ENCODE measurements around the gene EPSTI1. TPM values are rescaled to one million over a fixed set of nuclear protein-coding genes. Genes with fewer than 3 reads are reported as not detected.
A peak's percentile ranks its signal among the peaks of the same experiment; 100 is the strongest.

EPSTI1 gene
- polyA plus RNA-seq, 1 donor from 2014 or later, result not detected

- no peak overlapping the region for H3K9ac ChIP-seq (ENCODE audit: low read length)
- no peak for TF ChIP-seq MXI1 (conservative IDR thresholded peaks at IDR 0.05; ENCODE audit: poor library complexity, severe bottlenecking)
- peak; percentile 18 for TF ChIP-seq SMC3 (conservative IDR thresholded peaks at IDR 0.05; ENCODE audit: poor library complexity)
- no peaks in the 10 kb centered on the region for H3K79me2 ChIP-seq (replicated peaks; ENCODE audit: insufficient read depth, low read length)
- H3F3A ChIP-seq (ENCODE audit: insufficient read depth, low read length, poor library complexity, severe bottlenecking), result no peaks in the 10 kb centered on the region
- H2AFZ ChIP-seq (ENCODE audit: low read depth, low read length), result no peak overlapping the region
- no peaks in the 10 kb centered on the region for H3K36me3 ChIP-seq (ENCODE audit: insufficient read depth, low read length)
- peak overlapping the region; percentile 28 for H3K27ac ChIP-seq (ENCODE audit: low read length)
- H3K4me3 ChIP-seq (ENCODE audit: low read length), result peak overlapping the region; percentile 36
- no peaks in the 10 kb centered on the region for H3K9me3 ChIP-seq (ENCODE audit: low read length)
- no peaks in the 10 kb centered on the region for H4K20me1 ChIP-seq (ENCODE audit: insufficient read depth)
- no peaks in the 10 kb centered on the region for H3K9me2 ChIP-seq (ENCODE audit: insufficient read depth, low read length)
- H3K4me2 ChIP-seq (ENCODE audit: low read length), result peak overlapping the region; percentile 13
- H3K27me3 ChIP-seq (ENCODE audit: insufficient read depth, low read depth, low read length), result no peaks in the 10 kb centered on the region
These were observed 62.0 kb downstream of the EPSTI1 start for GRCh38 chr13:42929886-42930535.

- Histone ChIP-seq H3K79me2 (replicated peaks; ENCODE audit: insufficient read depth, low read length) (no peaks in the 10 kb centered on the region), H3K36me3 (ENCODE audit: insufficient read depth, low read length) (no peaks in the 10 kb centered on the region), H3K4me3 (ENCODE audit: low read length) (no peak overlapping the region), H3K4me2 (ENCODE audit: low read length) (no peak overlapping the region), H3K9me2 (ENCODE audit: insufficient read depth, low read length) (no peaks in the 10 kb centered on the region), H4K20me1 (ENCODE audit: insufficient read depth) (no peaks in the 10 kb centered on the region), H3K27ac (ENCODE audit: low read length) (no peak overlapping the region), H3K9me3 (ENCODE audit: low read length) (no peaks in the 10 kb centered on the region), H3K9ac (ENCODE audit: low read length) (no peak overlapping the region), H3K27me3 (ENCODE audit: insufficient read depth, low read depth, low read length) (no peaks in the 10 kb centered on the region), H2AFZ (ENCODE audit: low read depth, low read length) (no peak overlapping the region), H3F3A (ENCODE audit: insufficient read depth, low read length, poor library complexity, severe bottlenecking) (no peaks in the 10 kb centered on the region)
- TF ChIP-seq REST (IDR thresholded peaks at IDR 0.05; ENCODE audit: borderline replicate concordance) (no peak), RAD21 (conservative IDR thresholded peaks at IDR 0.05) (no peak), EP300 (conservative IDR thresholded peaks at IDR 0.05; ENCODE audit: poor library complexity, severe bottlenecking) (no peak), EZH2 (IDR thresholded peaks at IDR 0.05; ENCODE audit: borderline replicate concordance, insufficient read depth, low read length, poor library complexity, severe bottlenecking) (no peak), TAF1 (IDR thresholded peaks at IDR 0.05; ENCODE audit: low read depth) (no peak), CTCF (IDR thresholded peaks at IDR 0.05; ENCODE audit: poor library complexity, severe bottlenecking) (no peak), POLR2AphosphoS5 (IDR thresholded peaks at IDR 0.05) (no peak), SMC3 (conservative IDR thresholded peaks at IDR 0.05; ENCODE audit: poor library complexity) (no peak), MXI1 (conservative IDR thresholded peaks at IDR 0.05; ENCODE audit: poor library complexity, severe bottlenecking) (no peak)
These were observed 65.5 kb downstream of the EPSTI1 start for GRCh38 chr13:42926555-42926954.
